ENCODE results near the gene TTI1.
"Not testable (repeated sequence)": the region's sequence is repeated elsewhere in the genome, so short reads cannot be mapped to it uniquely, and the experiment has no call there.

The TTI1 gene

DNA sequence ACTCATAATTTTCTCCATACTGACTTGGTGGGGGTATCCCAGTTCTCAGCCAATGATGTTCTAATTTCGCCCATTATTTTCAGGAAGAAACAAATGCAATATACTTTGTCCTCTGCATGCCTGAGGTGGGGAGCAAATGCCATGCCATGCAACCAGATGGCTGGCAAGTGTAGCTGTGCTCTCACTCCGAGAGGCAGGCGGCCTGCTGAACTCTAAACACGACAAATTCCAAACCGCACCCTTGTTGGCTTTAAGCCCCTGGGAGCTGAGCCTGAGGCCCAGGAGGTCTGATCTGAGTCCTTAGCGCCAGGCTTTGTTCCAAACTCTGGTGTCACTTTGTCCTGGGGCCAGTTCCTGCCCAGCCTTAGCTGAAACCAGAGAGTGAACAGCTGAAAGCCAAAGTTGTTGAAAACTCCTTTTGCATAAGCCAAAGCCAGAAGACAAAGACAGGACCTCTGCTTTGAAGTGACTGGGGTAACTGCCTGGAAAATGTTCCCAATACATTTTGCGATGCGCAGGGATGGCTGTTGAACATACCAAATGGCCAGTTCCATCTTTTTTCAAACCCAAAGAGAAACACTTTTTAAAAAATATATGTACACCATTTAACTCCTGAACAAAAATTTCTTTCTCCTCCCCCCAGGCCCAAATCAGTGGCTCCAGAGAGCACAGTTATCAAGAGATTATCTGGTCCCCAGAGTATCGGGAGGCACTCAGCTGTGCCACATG lies 46.2 kb downstream of the TTI1 start:
- no peak for DNase-seq

DNA sequence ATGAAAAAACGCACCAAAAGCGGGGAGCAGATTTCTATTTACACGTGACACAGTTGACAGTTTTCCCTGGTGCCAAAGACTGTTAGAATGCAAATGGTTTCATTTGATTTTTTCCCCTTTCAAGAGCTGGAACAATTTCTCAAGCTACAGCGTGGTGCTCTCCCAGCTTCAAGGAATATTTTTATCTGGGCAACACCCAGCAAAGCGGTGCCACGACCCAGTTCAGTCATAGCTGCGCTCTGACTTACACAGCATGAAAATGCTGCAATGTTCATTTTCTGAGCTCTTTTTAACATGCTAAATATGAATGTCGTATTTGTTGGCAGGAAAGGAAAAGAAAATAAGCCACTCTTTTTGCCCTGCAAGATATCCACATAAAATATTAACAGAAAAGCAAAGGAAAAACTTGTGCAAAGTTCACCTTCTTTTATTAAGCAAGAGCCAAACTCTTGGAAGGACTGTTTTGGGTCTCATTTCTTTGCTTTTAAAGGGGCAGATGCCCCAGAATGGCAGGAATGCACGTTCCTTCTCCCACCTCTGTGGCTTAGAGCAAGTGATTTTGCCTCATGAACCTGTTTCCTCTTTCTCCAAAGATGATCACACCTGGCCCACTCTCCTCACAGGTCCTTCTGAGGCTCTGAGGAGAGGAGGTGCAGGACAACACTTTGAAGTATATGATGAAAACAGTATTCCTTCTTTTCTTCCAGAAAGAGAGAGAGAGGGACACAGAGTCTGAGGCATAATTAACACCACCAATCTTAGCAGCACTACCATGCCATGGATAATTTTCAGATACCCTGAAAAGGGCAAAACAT lies 47.0 kb downstream of the TTI1 start:
- DNase-seq: no peak

DNA sequence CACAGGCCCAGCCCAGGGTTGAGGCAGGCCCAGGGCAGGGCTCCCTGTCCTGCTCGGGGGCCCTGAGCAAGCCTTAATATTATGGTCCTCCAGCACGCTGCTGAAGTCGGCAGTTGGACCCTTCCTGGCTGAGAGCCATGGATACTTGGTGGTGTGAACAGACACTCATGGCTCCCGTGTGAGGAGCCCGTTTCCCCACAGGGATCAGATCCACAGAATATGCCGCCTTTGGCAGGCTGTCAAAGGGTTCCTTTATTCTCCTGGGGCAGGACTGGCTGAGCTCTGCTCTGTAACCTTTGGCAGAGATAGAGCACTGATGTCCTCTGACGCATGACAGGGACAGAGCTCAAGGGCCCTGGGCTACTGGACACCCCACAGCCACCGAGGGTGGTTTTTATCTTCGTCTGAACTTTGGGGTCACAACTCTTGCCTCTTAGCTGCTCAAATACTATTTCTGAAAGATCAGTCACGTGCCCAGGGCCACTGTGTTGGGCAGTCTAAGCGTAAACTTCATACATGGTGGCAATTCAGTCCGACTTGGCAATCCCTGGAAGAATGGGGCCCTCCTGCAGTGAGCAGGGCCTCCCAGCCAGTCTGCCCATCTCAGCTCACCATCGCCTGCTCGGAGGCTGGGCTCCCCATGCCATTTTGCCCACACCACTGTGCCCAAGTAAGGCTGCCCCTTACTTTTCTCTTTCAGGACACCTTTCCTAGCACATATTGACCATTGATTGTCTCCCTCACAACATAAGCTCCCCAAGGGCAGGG lies 49.1 kb downstream of the TTI1 start:
- DNase-seq: no peak

DNA sequence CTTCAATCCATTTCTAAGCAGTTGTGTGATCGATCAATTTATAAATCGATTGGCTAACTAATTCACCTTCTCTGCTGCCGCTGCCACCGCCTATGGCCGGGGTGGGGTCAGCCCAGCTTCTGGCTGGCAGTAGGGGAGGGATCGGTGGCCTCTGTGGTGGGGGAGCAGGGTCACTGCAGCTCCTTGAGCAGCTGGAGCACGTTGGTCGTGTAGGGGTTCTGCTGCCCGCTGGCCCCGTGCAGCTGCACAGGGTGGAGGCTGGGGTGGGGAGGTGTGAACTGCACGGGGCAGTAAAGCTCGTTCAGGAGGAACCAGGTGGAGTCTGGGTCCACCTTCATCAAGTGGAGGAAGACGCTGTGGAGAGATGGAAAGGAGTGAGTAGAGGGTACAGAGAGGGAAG lies 50.0 kb downstream of the TTI1 start:
- DNase-seq: no peak

DNA sequence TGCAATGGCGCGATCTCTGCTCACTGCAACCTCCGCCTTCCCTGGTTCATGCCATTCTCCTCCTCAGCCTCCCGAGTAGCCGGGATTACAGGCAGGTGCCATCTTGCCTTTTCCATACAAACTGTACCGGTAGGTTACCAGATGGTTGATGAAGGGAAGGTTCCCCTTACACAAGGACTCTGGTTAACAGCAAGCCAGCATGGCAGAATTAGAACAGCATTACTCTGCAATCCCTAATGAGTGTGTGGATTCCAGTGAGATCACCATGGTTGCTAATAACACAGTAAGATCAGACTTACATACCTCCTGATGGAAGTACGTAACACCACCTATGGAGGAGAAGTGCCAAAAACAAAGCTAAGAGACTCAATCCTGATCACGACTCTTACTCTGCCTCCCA lies 51.7 kb downstream of the TTI1 start:
- DNase-seq: no peak

DNA sequence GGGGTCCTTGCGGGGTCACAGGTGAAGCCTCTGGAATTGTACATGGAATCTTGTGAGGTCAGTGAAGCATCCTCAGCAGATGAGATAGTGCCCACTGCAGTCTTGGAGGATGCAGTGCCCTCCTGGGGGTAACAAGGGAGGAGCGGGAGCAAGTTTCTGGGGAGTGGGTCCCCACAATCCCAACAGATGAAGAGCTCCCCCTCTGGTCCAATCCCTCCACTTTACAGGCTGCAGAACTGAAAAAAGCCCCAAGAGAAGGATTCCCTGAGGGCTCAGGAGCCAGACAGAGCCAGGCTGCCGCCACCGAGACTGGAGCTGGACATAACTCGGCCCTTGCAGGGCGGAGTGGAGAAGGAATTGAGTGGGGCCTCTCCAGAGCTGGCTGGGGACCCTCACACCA lies 52.4 kb downstream of the TTI1 start:
- DNase-seq: no peak

DNA sequence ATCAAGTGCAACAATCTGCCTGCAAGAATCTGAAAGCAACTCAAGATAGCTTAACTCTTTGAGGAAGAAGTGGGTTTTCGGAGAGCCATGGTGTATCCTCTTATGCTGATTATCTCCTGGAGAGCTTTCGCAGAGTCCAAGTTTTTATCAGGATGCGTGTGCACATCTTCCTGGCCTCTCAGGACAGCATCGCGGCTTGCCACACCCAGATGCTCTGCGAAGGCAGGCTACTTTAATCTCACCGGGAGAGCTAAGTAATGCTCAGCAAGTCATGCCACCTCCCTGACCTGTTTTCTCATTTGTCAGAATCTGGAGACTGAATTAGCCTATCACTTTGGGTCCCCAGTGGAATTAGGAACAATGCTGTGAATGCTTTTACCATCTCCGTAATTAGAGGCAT lies 52.9 kb downstream of the TTI1 start:
- DNase-seq: no peak

DNA sequence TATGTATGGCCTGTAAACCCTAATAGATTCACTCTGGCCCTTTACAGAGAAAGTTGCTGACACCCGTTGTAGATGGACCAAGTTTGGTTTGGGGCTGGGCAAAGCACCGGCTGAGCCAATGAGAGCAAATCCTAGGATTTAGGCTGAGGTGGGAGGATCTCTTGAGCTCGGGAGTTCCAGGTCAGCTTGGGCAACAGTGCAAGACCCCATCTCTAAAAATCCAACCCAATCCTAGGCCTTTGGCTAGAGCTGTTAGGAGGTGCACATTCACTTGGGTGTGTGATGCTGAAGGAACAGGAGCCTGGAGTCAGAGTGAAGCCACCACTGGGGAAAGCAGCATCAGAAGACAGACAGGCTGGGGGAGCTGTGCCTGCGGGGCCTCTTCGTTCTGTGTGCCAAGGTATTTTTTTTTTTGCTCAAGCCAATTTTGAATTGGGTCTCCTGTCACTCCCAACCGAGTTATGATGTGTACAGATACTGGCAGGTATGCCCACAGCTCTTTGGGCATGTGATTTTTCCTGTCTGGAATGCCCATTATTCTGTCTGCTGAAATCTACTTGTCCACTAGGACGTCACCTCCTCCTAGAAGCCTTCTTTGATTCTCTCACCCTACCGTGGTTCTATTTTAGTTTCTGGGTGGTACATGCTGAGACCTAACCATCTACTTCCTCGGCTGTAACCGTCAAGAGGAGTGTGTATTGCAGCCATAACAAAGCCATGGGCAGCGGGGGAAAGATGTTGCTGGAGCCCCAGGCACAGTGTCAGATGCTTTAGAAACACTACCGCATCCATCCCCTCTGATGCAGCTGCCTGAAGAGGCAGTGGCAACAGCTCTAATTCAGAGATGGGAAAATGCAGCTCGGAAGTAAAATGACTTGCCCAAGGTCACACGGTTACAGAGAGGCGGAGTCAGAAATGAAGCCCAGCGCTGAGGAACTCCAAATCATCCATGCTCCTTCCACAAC lies 54.0 kb downstream of the TTI1 start:
- DNase-seq: no peak

DNA sequence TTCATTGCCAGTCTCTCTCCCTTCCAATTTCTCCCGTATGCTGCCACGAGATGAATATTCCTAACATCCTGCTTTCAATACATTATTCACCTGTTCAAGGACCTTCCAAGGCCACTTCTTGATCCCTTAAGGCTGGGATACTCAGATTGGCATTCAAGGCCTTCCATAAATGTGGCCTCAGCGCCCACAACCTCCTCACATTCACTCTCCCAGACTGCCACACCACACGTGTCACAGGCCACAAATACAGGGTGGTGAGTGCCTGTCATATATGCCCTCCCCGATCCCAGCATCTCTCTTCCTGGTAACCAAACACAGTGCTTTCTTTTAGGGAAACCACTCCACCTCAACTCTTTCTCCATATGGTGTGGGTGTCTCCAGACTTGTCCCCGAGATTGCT lies 55.5 kb downstream of the TTI1 start:
- no peak for DNase-seq

DNA sequence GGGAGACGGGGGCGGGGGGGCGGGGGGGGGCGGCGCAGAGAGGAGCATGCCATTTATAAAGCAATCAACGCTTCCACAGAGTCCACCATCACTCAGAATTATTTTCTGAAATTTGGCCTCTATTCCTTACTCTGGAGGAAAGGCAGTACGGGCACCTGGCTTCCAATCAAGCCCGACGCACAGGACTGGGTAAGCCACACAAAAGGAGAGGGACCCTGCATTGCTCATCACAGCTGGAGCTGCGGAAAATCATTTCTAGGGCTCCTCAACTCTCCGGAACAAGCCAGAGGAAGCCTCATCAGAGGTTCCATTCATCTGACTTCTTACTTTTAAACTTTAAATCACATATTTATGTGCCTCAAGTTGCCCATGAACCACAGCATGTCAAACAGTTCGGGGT lies 55.9 kb downstream of the TTI1 start:
- no peak for DNase-seq

DNA sequence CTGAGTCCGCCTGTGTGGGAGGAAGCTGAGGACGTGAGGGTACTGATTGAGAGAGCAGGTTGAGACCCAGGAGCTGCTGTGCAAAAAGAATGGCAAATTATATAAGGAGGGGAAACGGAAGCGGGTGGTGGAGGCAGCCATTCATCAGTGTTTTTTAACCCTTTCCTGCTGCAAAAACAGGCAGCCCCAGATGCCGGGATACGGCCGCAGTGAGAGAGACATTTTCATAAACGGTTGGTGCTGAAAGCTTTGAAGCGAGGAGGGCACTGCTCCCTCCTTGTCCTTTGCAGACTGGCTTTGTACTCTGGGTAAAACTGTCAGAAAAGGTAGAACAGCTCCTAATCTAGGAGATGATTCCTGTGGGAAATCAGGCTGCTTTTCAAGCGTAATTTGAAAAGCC lies 56.4 kb downstream of the TTI1 start:
- DNase-seq: no peak

DNA sequence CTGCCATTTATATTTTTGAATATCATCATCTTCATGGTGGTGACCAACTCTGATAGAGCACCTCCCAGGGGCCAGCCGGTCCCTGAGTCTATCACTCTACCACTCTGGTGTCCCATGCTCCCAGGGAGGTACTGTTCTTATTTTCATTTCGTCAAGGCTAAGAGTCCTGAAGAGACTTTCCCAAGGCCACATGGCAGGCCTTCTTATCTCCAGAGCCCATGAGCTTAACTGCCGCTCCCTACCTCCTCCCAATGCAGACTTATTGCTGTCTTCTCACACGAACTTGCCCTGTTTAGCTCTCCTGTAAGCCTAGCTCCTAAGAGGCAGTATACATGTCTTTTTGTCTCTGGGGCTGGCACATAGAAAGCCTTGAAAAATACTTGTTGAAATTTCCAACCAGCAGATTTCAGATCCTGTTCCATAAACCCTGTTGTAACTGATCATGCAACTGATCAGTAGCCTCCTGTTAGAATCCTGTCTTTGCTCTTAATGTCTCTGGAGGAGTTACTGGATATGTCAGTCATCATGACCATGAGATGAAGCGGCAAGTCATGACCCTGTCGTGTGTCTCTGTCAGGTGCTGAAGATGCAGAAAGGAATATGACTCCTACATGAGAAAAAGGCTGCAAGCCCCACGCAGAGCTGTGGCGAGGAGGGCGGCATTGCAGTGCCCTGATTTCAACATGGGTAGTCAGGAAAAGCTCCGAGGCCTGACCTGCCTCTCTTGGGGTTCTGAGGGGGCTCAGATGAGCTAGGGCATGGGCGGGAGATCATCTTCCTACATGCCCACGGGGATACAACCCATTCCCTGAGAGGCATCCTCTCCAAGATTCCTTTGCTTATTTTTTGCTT lies 60.0 kb downstream of the TTI1 start:
- no peak for DNase-seq

DNA sequence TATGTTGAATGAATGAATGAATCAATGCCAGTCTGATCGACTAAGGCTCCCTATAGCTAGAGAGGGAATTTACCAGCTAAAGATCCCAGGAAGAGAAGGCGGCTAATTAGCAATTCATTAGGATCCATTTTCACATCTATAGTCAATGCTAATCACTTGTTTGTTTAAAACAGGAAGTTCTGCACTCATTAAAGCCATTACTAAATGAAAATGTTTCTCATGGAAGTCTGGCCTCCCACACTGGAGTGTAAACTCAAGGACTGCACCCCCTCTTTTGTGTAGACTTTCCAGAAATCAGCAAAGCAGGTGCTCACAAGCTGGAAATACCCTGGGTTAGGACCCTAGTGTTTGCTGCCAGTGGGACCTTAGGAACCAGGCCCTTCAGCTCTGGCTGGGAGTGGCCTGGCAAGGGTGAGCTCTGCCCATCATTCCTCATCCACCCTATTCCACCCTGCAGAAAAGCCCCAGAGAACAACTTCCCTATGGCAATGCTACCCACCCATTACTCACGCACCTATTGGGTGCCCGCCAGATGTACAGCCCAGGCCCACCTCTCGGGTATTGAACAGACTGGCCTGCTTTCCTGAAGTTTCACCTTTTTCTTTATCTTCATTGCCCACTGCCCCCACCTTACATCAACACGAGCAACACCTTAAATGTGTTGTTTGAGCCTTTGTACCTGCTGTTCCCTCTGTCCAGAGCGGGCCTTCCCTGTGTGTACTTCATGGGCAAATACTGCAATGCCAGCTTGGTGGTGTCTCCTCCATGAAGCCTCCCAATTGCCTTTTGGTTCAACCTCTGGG lies 60.8 kb downstream of the TTI1 start:
- no peak for DNase-seq

DNA sequence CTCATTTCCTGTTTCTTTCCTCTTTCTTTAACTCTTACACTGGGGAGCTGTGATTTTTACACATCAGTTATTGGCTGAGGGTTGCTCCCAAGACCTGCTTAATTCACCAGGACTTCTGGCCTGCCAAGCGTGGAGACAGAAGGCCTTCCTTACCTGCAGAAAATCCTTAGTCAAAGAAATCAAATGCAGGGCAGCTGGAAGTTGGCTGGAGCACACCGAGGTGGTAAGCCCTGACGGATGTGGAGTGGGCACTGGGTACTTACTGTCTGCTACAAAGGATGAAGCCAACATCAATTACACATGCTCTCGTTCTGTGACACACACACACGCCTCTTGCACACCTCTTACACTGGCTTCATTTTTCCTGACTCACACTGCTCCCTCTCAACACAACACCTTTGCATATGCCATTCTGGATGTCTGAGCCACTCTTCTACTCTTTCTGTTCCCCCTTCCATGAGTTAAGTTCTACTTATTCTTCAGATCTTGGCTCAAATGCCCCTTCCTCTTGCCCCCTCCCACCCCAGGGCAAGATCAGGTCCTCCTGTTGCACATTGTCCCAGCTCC lies 61.6 kb downstream of the TTI1 start:
- no peak for DNase-seq

DNA sequence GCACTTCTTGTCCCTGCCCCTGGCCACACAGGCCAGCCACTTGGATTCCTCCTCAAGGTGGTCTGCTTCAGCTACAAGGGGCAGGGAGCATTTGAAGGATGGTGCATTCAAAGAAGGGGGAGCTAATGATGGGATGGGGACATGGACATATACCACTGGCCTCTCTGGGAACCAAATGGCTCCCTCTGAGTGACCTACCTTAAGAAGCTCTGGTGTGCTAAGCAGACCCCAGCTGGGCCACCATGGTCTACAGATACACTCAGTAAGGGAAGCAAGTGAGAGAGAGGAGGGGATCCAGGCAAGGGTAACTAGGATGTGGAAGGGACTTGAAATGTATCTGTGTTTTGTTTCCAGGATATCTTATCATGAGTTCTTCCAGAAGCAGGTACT lies 62.4 kb downstream of the TTI1 start:
- DNase-seq: no peak

DNA sequence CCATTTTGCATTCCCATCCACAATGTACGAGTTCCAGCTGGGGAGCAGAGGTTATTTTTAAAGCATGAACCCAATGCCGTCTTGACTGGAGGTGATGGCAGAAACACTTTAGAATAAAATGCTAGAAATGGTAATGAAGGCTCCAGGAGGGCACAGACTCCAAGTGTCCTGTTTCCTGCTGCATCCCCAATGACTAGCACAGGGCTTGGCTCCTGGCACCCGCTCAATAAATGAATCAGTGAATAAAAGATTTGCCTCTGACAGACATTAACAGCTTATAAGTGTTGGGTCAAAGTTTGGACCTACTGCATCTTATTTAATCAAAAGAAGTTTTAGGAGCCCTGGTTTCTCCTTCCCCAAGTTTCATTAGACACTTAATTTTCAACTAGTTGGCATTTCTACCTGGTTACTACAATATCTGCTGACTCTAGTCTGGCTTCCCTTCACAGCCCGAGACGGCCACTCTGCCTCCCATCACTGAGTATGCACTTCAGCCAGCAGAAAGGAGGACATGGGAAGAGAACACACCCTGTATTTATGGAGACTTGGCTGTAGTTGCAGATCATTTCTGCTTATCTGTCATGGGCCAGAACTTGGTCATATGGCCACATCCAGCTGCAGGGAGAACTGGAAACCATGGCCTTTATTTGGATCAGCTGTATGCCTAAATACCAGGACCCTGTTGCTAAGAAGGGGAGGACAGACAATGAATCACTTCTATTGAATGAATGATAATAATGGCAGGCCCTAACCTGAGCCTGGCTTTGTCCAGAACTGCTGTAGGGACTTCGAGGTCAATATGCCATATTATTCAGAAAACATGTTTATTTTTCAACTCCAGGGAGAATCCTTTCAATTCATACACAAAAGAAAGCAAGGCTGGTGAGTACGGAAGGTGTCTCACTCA lies 63.1 kb downstream of the TTI1 start:
- DNase-seq: no peak

DNA sequence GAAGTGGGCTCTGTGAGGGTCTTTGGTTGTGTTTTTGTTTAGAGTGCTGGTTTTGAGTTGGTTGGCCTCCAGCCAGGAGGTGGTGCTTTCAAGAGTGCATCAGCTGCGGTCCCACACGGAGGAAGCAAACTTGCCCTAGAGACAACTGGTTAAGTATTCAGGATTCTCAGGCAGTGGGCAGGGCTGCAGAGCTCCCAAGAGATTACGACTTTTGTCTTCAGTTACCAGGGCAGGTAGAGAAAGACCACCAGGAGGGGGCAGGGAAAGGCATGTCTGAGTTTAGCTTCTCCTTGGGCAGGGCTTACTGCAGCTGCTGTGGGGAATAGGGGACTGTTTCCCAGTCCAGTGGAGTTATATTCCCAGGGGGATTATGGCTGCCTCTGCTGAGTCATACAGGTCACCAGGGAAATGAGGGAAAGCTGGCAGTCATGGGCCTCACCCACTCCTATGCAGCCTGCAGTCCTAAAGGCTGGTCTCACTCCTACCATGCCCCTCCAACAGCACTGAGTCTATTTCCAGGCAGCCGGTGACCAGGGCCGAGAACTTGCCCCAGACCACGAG lies 64.3 kb downstream of the TTI1 start:
- no peak for DNase-seq

DNA sequence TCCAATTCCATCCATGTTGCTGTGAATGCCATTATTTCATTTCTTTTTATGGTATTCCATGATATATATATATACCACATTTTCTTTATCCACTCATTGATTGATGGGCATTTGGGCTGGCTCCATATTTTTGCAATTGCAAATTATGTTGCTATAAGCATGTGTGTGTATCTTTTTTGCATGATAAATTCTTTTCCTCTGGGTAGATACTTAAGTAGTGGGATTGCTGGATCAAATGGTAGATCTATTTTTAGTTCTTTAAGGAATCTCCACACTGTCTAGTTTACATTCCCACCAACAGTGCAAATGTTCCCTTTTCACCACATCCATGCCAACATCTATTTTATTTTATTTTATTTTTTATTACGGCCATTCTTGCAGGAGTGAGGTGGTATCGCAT lies 69.8 kb downstream of the TTI1 start:
- DNase-seq: not testable (repeated sequence)

DNA sequence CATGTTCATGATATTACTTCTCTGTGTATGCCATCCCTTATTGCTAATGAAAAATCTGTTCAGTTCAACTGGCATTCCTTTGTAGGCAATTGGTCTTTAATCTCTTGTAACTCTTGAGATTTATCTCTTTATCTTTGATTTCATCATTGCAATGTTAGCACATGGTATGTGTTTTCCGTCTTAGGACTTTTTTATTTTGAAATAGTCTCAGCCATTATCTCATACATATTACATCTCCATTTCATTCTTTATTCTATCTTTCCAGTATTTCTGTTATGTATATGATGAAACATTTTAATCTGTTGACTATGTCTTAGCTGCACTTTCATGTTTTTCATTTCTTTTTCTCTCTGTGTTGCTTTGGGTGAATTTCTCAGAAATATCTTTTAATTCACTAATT lies 72.2 kb downstream of the TTI1 start:
- no peak for DNase-seq

Measured in kidney glomerular epithelial cell (primary cell).